Fibroblast of skin of left quadriceps (primary cell): Measurements from ENCODE around the gene ANKRD40CL.

Experiments used
- DNase-seq, 2 experiments: peaks; one replicate each; pipeline ENCODE4 v3.0.0-alpha.2; 2013; ENCODE audit warnings: low read depth in 2 of 2

Gene ANKRD40CL

GRCh38 chr17:50715471-50715870, 51.8 kb downstream of the ANKRD40CL start:
- DNase-seq, result no peak

DNA sequence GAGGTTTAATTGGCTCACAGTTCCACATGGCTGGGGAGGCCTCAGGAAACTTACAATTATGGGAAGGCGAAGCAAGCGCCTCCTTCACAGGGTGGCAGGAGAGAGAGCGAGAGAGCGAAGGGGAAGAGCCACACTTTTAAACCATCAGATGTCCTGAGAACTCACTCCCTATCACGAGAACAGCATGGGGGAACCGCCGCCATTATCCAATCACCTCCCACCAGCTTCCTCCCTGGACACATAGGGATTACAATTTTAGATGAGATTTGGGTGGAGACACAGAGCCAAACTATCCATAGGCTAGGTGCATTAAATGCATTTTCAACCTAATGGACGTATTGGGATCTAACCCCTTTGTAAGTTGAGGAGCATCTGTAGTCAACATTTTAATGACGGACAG, 54.7 kb downstream of the ANKRD40CL start:
- no peak for DNase-seq
